K562 (cell line): Measurements from ENCODE around the gene RPL10A. TPM values are rescaled to one million over a fixed set of nuclear protein-coding genes. Genes with fewer than 3 reads are reported as not detected.

Source experiments
- ATAC-seq: fragments of 200-7000 bp; cut with Tn5 transposase; 3 replicates; pipeline ENCODE4 v1.9.1; 2020; ENCODE audit warnings: moderate library complexity
- BruUV-seq: library from RNA; stranded (reverse); fragments of 400-500 nt; replicated peaks from 2 replicates; lab custom pipeline; 2021; lab: Mats Ljungman, UMichigan
- CTCF ChIA-PET: fragments of 300-600 bp; formaldehyde crosslinking; extraction: SDS; loops from one replicate; lab custom pipeline; 2021; ENCODE audit warnings: low intra/inter-chr PET ratio; lab: Yijun Ruan, JAX
- POLR2A ChIA-PET: fragments of 300-600, 350-650 bp; sonication (Branson Sonifier 250); formaldehyde crosslinking; extraction: SDS; loops from one replicate; lab custom pipeline; 2021; ENCODE audit warnings: antibody characterized with exemption, inconsistent platforms; lab: Yijun Ruan, JAX
- DNase-seq, 4 experiments: peaks; one replicate each; pipeline versions ENCODE4 v3.0.0 to v3.0.0-alpha.2; 2011 to 2018; ENCODE audit warnings: low spot score in 3 of 4, mixed read lengths in 3 of 4; ENCODE audit errors: extremely low read depth in 1 of 4
- FAIRE-seq: peaks from 2 replicates; lab custom pipeline; 2011; peaks lifted over from hg19 to GRCh38; lab: Jason Lieb, UNC
- H2AFZ ChIP-seq: 2 replicates; pipeline ENCODE4 v1.6.0; 2011; ENCODE audit warnings: low read depth, low read length, control low read depth, inconsistent platforms
- H3K27ac ChIP-seq: fragments of 200-600 bp; 3 replicates; pipeline ENCODE4 v1.8.0; 2011; ENCODE audit warnings: low read depth, mild to moderate bottlenecking, control low read depth, inconsistent platforms, low read length, moderate library complexity, mixed read lengths; ENCODE audit errors: extremely low read depth
- H3K27me3 ChIP-seq, 2 experiments: fragments of 300-600 bp in 1 of 2; 2 replicates in 1 of 2; 3 replicates in 1 of 2; pipeline versions ENCODE4 v1.6.0 to v1.8.0; 2011; ENCODE audit warnings: inconsistent platforms in 2 of 2, low read length in 2 of 2, mild to moderate bottlenecking in 1 of 2, mixed read lengths in 1 of 2, moderate library complexity in 1 of 2; ENCODE audit not compliant: control insufficient read depth in 2 of 2, insufficient read depth in 2 of 2
- H3K36me3 ChIP-seq: fragments of 300-600 bp; 3 replicates; pipeline ENCODE4 v1.8.0; 2011; ENCODE audit warnings: mild to moderate bottlenecking, low read length, inconsistent platforms; ENCODE audit not compliant: control insufficient read depth, insufficient read depth
- H3K4me1 ChIP-seq, 2 experiments: fragments of 200-600 bp in 1 of 2; replicated peaks in 1 of 2; 2 replicates in 1 of 2; 3 replicates in 1 of 2; pipeline versions ENCODE4 v1.5.1 to v1.8.0; 2011; ENCODE audit warnings: inconsistent platforms in 2 of 2, low read length in 2 of 2, mild to moderate bottlenecking in 1 of 2, mixed read lengths in 1 of 2, moderate library complexity in 1 of 2; ENCODE audit not compliant: control insufficient read depth in 2 of 2, insufficient read depth in 2 of 2
- H3K4me2 ChIP-seq: 2 replicates; pipeline ENCODE4 v1.6.1; 2011; ENCODE audit warnings: low read length, control low read depth, inconsistent platforms, mixed read lengths; ENCODE audit not compliant: insufficient read depth
- H3K4me3 ChIP-seq: fragments of 200-600 bp; sonication (generic), shearing (Covaris generic); 2 replicates; pipeline ENCODE4 v1.5.1; 2016; ENCODE audit warnings: control low read depth, inconsistent platforms
- H3K79me2 ChIP-seq: fragments of 200-600 bp; 3 replicates; pipeline ENCODE4 v1.8.0; 2011; ENCODE audit warnings: low read length, inconsistent platforms; ENCODE audit not compliant: control insufficient read depth, insufficient read depth
- H3K9ac ChIP-seq, 2 experiments: 2 replicates each; pipeline versions ENCODE4 v1.6.0 to v1.6.1; 2011; ENCODE audit warnings: low read depth in 2 of 2, low read length in 2 of 2, control low read depth in 1 of 2, inconsistent platforms in 1 of 2, mild to moderate bottlenecking in 1 of 2, mixed read lengths in 1 of 2; ENCODE audit not compliant: insufficient read depth in 1 of 2
- H3K9me1 ChIP-seq: one replicate; pipeline ENCODE4 v1.6.0; 2011; ENCODE audit warnings: inconsistent platforms, mild to moderate bottlenecking, low read length, moderate library complexity; ENCODE audit not compliant: control insufficient read depth, insufficient read depth
- H3K9me3 ChIP-seq: replicated peaks from 2 replicates; pipeline ENCODE4 v1.5.1; 2011; ENCODE audit warnings: low read depth, low read length, inconsistent platforms; ENCODE audit not compliant: control insufficient read depth, insufficient read depth
- H4K20me1 ChIP-seq: replicated peaks from 2 replicates; pipeline ENCODE4 v1.6.1; 2011; ENCODE audit warnings: low read length, inconsistent platforms, mixed read lengths; ENCODE audit not compliant: control insufficient read depth, insufficient read depth
- ELF2 ChIP-seq: fragments of 250-450 bp; sonication (Bioruptor Pico); IDR thresholded peaks from 2 replicates; pipeline ENCODE4 v1.5.0; 2021; ENCODE audit warnings: mild to moderate bottlenecking
- GATAD2B ChIP-seq: fragments of 450-650 bp; IDR thresholded peaks from 2 replicates; pipeline ENCODE4 v1.6.1; 2017; ENCODE audit warnings: mild to moderate bottlenecking, borderline replicate concordance
- ILF3 ChIP-seq: fragments of 450-650 bp; IDR thresholded peaks from 2 replicates; pipeline ENCODE4 v1.6.1; 2018; ENCODE audit warnings: antibody characterized with exemption, mild to moderate bottlenecking, moderate library complexity, borderline replicate concordance
- LEF1 ChIP-seq: fragments of 450-650 bp; IDR thresholded peaks from 2 replicates; pipeline ENCODE4 v1.6.1; 2016; ENCODE audit warnings: mild to moderate bottlenecking
- RBM25 ChIP-seq: fragments of 200-400 bp; formaldehyde crosslinking; IDR thresholded peaks from 2 replicates; pipeline ENCODE4 v1.6.1; 2018; ENCODE audit warnings: low read length, low read depth, moderate library complexity; ENCODE audit not compliant: severe bottlenecking
- WGBS: fragments of 100-300 bp; shearing (Covaris generic); methylation state at CpG from one replicate; pipeline ENCODE4 v1.1.6; 2016; ENCODE audit warnings: low coverage, mixed read lengths; ENCODE audit not compliant: insufficient coverage; ENCODE audit errors: missing lambda C conversion rate; 5-methylcytosine and 5-hydroxymethylcytosine counted together
- in situ Hi-C: fragments of 300-500 bp; cut with MboI; formaldehyde crosslinking; loops from 4 replicates; pipeline ENCODE4 v1.15.0; 2018; ENCODE audit warnings: inconsistent platforms, mixed read lengths
- intact Hi-C: fragments of 100-400 bp; cut with micrococcal nuclease; formaldehyde crosslinking; loops from 2 replicates; pipeline ENCODE4 v1.14.2; 2022
- polyA plus RNA-seq, 8 experiments: library from polyadenylated mRNA; depleted of rRNA in 4 of 8; stranded (reverse) in 5 of 8; unstranded in 3 of 8; fragments of >200 nt; fragmentation: Nextera tagmentation in 2 of 8; fragmentation: Illumina TruSeq in 1 of 8; extraction: Ambion mirVana in 2 of 8; extraction: Trizol in 1 of 8; gene quantifications; 2 replicates each; pipeline versions ENCODE4 v1.2.1 to v1.2.3, GENCODE V29; 2011 to 2014; ENCODE audit warnings: inconsistent platforms in 1 of 8, missing spikeins in 1 of 8
- total RNA-seq, 7 experiments: library from RNA; depleted of rRNA in 6 of 7; stranded (reverse); fragments of >200 nt in 6 of 7; fragmentation: Illumina TruSeq in 2 of 7; extraction: Trizol in 2 of 7; gene quantifications; 2 replicates each; pipeline versions ENCODE4 v1.2.1 to v1.2.3, GENCODE V29; 2011 to 2021; ENCODE audit warnings: low replicate concordance in 1 of 7
- TF ChIP-seq, protein P1 (sequence below): fragments of 450-650 bp; IDR thresholded peaks from 2 replicates; pipeline ENCODE4 v1.6.1; 2016; ENCODE audit warnings: low read depth, mild to moderate bottlenecking, moderate library complexity
- TF ChIP-seq, protein P2 (sequence below): fragments of 150-350 bp; conservative IDR thresholded peaks from 2 replicates; pipeline ENCODE4 v1.6.1; 2014; ENCODE audit warnings: low read length
- TF ChIP-seq, protein P3 (sequence below): fragments of 250-450 bp; sonication (Bioruptor Pico); IDR thresholded peaks from 2 replicates; pipeline ENCODE4 v1.8.0; 2021; ENCODE audit warnings: moderate library complexity, mild to moderate bottlenecking, inconsistent platforms

RPL10A gene
- total and polyA plus RNA-seq, 9 of the 15 experiments (the other 6 are each of a cell fraction or from before 2014, with no cell fraction given) = 1,589 to 3,237 (median 2,116) TPM

DNA sequence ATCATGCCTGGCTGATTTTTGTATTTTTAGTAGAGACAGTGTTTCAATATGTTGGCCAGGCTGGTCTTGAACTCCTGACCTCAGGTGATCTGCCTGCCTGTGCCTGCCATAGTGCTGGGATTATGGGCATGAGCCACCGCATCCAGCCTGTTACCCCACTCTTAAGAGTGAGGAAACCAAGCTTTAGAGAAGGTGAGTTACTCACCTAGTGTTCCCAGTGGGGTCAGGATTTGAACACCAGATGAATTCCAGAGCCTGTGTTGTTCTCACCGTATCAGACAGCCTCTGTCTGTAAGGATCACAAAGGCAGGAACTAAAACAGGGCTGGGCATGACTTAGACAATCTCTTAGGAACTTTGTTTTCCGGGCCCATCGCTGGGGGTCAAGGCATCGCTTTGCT is 25.5 kb upstream of the RPL10A start:
- BruUV-seq = no TSS peak
- intact Hi-C loops = no loop called here
- H3K9ac ChIP-seq = no peak overlapping the region
- no peak overlapping the region for H2AFZ ChIP-seq
- H4K20me1 ChIP-seq = no peaks in the 10 kb centered on the region
- H3K4me2 ChIP-seq = no peak overlapping the region
- TF ChIP-seq ILF3 = no peak
- TF ChIP-seq, all 486 proteins: peak for 0
- Histone ChIP-seq H3K27me3 (peaks cover 14 to 16% of the 10 kb centered on the region in 2 experiments; a peak in 4 of 5 replicates), H3K4me3 (no peak overlapping the region), H3K9me3 (no peaks in the 10 kb centered on the region), H3K9me1 (no peaks in the 10 kb centered on the region), H3K27ac (no peak overlapping the region), H3K4me1 (peaks cover 5 to 10% of the 10 kb centered on the region in 2 experiments; a peak in 3 of 5 replicates), H3K79me2 (no peaks in the 10 kb centered on the region), H3K36me3 (no peaks in the 10 kb centered on the region)
- DNase-seq (no peak), FAIRE-seq (no peak), ATAC-seq (no peak)
- in situ Hi-C loops = no loop called here
- POLR2A ChIA-PET = interaction anchor here (0.7 to 1.1 kb wide), 3 partner anchors 26 to 55 kb away, joined by 3 to 4 read pairs (median 3); partner anchors contain the start of genes RPL10A and TEAD3
- 19% methylated on average over 5 of the region's 5 CpGs for WGBS
- CTCF ChIA-PET = no interaction called here

DNA sequence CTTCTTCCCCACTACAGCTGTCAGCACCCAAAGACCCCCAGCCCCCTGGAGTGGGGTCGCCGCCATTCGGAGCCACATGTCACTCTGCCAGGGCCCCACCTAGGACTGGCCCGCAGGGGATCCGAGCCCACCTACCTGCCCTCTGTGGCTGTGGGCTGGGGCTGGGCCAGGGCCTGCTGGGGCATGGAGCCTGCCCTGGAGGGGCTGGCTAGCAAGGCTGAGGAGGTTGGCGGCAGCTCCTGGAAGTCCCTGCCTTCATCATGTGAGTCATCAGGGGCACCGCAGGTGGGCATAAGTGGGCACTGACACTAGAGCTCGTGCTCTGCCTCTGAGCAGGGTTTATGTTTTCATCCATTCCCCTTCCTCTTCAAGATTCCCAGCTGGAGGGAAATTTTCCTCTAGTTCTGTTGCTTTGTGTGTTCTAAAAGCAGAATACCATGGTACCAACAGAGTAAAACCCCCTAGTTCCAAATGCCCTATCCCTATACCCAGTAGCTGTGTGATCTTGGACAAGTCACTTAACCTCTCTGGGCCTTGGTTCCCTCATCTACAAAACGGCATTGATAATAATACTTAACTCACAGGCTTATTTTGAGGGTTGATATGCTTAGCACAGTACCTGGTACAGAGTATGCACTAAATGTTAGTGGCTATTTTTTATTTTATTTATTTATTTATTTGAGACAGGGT is 24.7 kb upstream of the RPL10A start:
- H3K9me1 ChIP-seq = no peaks in the 10 kb centered on the region
- no peak overlapping the region for H2AFZ ChIP-seq
- peaks cover 5 to 10% of the 10 kb centered on the region in 2 experiments; a peak in 3 of 5 replicates for H3K4me1 ChIP-seq
- in situ Hi-C loops = no loop called here
- H3K9me3 ChIP-seq = no peaks in the 10 kb centered on the region
- no peaks in the 10 kb centered on the region for H4K20me1 ChIP-seq
- FAIRE-seq = no peak
- 7% methylated on average over 9 of the region's 9 CpGs for WGBS
- no peak overlapping the region for H3K4me3 ChIP-seq
- DNase-seq = no peak
- ChIA-PET CTCF (no interaction called here), POLR2A (interaction anchor here (0.7 to 1.5 kb wide), 4 partner anchors 9 to 54 kb away, joined by 3 to 4 read pairs (median 3); partner anchors contain the start of genes RPL10A and TEAD3)
- no TSS peak for BruUV-seq
- H3K4me2 ChIP-seq = no peak overlapping the region
- no peak for ATAC-seq
- no peaks in the 10 kb centered on the region for H3K79me2 ChIP-seq
- H3K9ac ChIP-seq = no peak overlapping the region; a peak in 1 of 4 replicates
- no peaks in the 10 kb centered on the region for H3K36me3 ChIP-seq
- H3K27me3 ChIP-seq = peaks cover 14 to 20% of the 10 kb centered on the region in 2 experiments; a peak in 4 of 5 replicates
- no peak overlapping the region for H3K27ac ChIP-seq
- intact Hi-C loops = no loop called here
- TF ChIP-seq, protein P1, sequence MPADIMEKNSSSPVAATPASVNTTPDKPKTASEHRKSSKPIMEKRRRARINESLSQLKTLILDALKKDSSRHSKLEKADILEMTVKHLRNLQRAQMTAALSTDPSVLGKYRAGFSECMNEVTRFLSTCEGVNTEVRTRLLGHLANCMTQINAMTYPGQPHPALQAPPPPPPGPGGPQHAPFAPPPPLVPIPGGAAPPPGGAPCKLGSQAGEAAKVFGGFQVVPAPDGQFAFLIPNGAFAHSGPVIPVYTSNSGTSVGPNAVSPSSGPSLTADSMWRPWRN = no peak
- TF ChIP-seq RBM25 = peak; percentile 86
- TF ChIP-seq, protein P2, sequence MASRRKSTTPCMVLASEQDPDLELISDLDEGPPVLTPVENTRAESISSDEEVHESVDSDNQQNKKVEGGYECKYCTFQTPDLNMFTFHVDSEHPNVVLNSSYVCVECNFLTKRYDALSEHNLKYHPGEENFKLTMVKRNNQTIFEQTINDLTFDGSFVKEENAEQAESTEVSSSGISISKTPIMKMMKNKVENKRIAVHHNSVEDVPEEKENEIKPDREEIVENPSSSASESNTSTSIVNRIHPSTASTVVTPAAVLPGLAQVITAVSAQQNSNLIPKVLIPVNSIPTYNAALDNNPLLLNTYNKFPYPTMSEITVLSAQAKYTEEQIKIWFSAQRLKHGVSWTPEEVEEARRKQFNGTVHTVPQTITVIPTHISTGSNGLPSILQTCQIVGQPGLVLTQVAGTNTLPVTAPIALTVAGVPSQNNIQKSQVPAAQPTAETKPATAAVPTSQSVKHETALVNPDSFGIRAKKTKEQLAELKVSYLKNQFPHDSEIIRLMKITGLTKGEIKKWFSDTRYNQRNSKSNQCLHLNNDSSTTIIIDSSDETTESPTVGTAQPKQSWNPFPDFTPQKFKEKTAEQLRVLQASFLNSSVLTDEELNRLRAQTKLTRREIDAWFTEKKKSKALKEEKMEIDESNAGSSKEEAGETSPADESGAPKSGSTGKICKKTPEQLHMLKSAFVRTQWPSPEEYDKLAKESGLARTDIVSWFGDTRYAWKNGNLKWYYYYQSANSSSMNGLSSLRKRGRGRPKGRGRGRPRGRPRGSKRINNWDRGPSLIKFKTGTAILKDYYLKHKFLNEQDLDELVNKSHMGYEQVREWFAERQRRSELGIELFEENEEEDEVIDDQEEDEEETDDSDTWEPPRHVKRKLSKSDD = no peak
- TF ChIP-seq LEF1 = no peak
- no peak for TF ChIP-seq GATAD2B
- no peak for TF ChIP-seq ELF2
- TF ChIP-seq, protein P3, sequence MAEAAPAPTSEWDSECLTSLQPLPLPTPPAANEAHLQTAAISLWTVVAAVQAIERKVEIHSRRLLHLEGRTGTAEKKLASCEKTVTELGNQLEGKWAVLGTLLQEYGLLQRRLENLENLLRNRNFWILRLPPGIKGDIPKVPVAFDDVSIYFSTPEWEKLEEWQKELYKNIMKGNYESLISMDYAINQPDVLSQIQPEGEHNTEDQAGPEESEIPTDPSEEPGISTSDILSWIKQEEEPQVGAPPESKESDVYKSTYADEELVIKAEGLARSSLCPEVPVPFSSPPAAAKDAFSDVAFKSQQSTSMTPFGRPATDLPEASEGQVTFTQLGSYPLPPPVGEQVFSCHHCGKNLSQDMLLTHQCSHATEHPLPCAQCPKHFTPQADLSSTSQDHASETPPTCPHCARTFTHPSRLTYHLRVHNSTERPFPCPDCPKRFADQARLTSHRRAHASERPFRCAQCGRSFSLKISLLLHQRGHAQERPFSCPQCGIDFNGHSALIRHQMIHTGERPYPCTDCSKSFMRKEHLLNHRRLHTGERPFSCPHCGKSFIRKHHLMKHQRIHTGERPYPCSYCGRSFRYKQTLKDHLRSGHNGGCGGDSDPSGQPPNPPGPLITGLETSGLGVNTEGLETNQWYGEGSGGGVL (CRISPR knock-in tag) = no peak
